Lung (tissue), 12 donors: ENCODE results near the gene THOC6. TPM values are rescaled to one million over a fixed set of nuclear protein-coding genes. Genes with fewer than 3 reads are reported as not detected.
"Not testable (repeated sequence)": the region's sequence is repeated elsewhere in the genome, so short reads cannot be mapped to it uniquely, and the experiment has no call there.

ENCODE experiments used
- ATAC-seq: fragments of 200-7000 bp; cut with Tn5 transposase; one replicate; pipeline ENCODE4 v1.9.1; 2020; ENCODE audit warnings: moderate number of reproducible peaks; ENCODE audit not compliant: insufficient read depth, low FRiP score
- DNase-seq, 3 donors: peaks; one replicate each; pipeline ENCODE4 v3.0.0-alpha.2; 2013 to 2017
- H3K27ac ChIP-seq, 2 donors: one replicate each; pipeline ENCODE4 v1.5.1; 2013; ENCODE audit warnings: mild to moderate bottlenecking in 2 of 2, moderate library complexity in 2 of 2, control low read depth in 1 of 2, inconsistent platforms in 1 of 2, low read depth in 1 of 2, low read length in 1 of 2
- H3K27me3 ChIP-seq, 3 donors: one replicate each; pipeline ENCODE4 v1.5.1; 2013; ENCODE audit warnings: low read length in 2 of 3; ENCODE audit not compliant: control insufficient read depth in 3 of 3, insufficient read depth in 3 of 3
- H3K36me3 ChIP-seq, 4 donors: one replicate each; pipeline ENCODE4 v1.5.1; 2013; ENCODE audit warnings: low read length in 4 of 4, mild to moderate bottlenecking in 1 of 4, moderate library complexity in 1 of 4; ENCODE audit not compliant: control insufficient read depth in 4 of 4, insufficient read depth in 4 of 4
- H3K4me1 ChIP-seq, 5 donors: one replicate each; pipeline ENCODE4 v1.5.1; 2013; ENCODE audit warnings: low read length in 5 of 5, mild to moderate bottlenecking in 2 of 5, moderate library complexity in 1 of 5; ENCODE audit not compliant: control insufficient read depth in 5 of 5, insufficient read depth in 5 of 5
- H3K4me3 ChIP-seq: one replicate; pipeline ENCODE4 v1.5.1; 2013; ENCODE audit warnings: mild to moderate bottlenecking, control low read depth, moderate library complexity
- H3K9ac ChIP-seq, 2 donors: one replicate each; pipeline ENCODE4 v1.5.1; 2013; ENCODE audit warnings: low read length in 2 of 2, control low read depth in 1 of 2; ENCODE audit not compliant: insufficient read depth in 1 of 2
- H3K9me3 ChIP-seq, 4 donors: one replicate each; pipeline ENCODE4 v1.5.1; 2013; ENCODE audit warnings: low read length in 3 of 4, mild to moderate bottlenecking in 1 of 4, moderate library complexity in 1 of 4; ENCODE audit not compliant: control insufficient read depth in 4 of 4, insufficient read depth in 3 of 4
- whole genome bisulfite sequencing, 2 donors: extraction: QIAGEN DNeasy Blood & Tissue Kit; methylation state at CpG; one replicate each; pipeline ENCODE4 v1.1.7; 2013; 5-methylcytosine and 5-hydroxymethylcytosine counted together
- polyA plus RNA-seq, 2 donors: library from polyadenylated mRNA; stranded (reverse); fragments of 200-250 nt; gene quantifications; one replicate each; pipeline ENCODE4 v1.2.1, GENCODE V29; 2013
- total RNA-seq, 2 donors: library from RNA; depleted of rRNA in 1 of 2; stranded (reverse); fragments of >200 nt in 1 of 2; gene quantifications; one replicate each; pipeline ENCODE4 v1.2.1, GENCODE V29; 2014 to 2021
- TF ChIP-seq, protein P1 (sequence below): IDR thresholded peaks from 2 replicates; pipeline ENCODE4 v1.5.1; 2012; ENCODE audit warnings: mild to moderate bottlenecking; ENCODE audit errors: control extremely low read depth, extremely low read depth
- donor health status: control.
- donor health status: control.
- donor health status: Bipolar disorder and iron deficiency.
- donor health status: healthy.
- donor health status: DM: yes; HTN: yes; CAD: no.

Gene THOC6
- total and polyA plus RNA-seq, 4 donors: 12.7 to 58.3 (median 40.0) TPM

DNA sequence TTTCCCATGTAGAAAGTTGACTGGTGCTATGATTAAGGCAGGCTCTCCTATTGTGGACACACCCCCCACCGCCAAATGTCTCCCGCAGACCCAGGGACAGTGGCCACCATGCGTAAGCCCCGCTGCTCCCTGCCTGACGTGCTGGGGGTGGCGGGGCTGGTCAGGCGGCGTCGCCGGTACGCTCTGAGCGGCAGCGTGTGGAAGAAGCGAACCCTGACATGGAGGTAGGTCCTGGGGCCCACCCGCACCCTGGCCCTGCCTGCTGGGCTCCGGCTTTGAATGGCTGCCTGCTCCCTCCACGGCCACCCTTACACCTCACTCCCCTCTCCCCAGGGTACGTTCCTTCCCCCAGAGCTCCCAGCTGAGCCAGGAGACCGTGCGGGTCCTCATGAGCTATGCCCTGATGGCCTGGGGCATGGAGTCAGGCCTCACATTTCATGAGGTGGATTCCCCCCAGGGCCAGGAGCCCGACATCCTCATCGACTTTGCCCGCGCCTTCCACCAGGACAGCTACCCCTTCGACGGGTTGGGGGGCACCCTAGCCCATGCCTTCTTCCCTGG is 26.2 kb downstream of the THOC6 start:
- peaks cover 0 to 6% (median 3%) of the 10 kb centered on the region in 5 donors for H3K4me1 ChIP-seq
- no peaks in the 10 kb centered on the region for H3K36me3 ChIP-seq
- WGBS, 2 donors: 79 to 86% methylated on average over 26 of the region's 26 CpGs
- peaks cover 0 to 34% (median 29%) of the 10 kb centered on the region in 3 donors for H3K27me3 ChIP-seq
- H3K4me3 ChIP-seq: no peak overlapping the region
- H3K9ac ChIP-seq: no peak overlapping the region
- ATAC-seq: no peak
- TF ChIP-seq, protein P1, sequence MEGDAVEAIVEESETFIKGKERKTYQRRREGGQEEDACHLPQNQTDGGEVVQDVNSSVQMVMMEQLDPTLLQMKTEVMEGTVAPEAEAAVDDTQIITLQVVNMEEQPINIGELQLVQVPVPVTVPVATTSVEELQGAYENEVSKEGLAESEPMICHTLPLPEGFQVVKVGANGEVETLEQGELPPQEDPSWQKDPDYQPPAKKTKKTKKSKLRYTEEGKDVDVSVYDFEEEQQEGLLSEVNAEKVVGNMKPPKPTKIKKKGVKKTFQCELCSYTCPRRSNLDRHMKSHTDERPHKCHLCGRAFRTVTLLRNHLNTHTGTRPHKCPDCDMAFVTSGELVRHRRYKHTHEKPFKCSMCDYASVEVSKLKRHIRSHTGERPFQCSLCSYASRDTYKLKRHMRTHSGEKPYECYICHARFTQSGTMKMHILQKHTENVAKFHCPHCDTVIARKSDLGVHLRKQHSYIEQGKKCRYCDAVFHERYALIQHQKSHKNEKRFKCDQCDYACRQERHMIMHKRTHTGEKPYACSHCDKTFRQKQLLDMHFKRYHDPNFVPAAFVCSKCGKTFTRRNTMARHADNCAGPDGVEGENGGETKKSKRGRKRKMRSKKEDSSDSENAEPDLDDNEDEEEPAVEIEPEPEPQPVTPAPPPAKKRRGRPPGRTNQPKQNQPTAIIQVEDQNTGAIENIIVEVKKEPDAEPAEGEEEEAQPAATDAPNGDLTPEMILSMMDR: no peak
- H3K9me3 ChIP-seq: no peaks in the 10 kb centered on the region
- DNase-seq: no peak
- H3K27ac ChIP-seq: no peak overlapping the region

DNA sequence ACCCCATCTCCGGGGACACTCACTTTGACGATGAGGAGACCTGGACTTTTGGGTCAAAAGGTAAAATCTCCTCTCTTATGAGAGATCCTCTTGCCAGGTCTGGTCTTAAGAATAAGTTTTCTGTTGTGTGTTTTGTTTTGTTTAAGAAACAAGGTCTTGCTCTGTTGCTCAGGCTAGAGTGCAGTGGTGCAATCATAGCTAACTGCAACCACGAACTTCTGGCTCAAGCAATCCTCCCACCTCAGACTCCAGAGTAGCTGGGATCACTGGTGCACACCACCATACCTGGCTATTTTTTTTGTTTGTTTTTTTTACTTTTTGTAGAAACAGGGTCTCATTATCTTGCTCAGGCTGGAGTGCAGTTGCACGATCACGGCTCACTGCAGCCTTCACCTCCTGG is 26.7 kb downstream of the THOC6 start:
- Histone ChIP-seq H3K4me1 (peaks cover 0 to 6% (median 3%) of the 10 kb centered on the region in 5 donors), H3K27ac (no peak overlapping the region), H3K27me3 (peaks cover 0 to 31% (median 26%) of the 10 kb centered on the region in 3 donors), H3K4me3 (no peak overlapping the region), H3K9me3 (no peaks in the 10 kb centered on the region), H3K36me3 (no peaks in the 10 kb centered on the region), H3K9ac (no peak overlapping the region)
- TF ChIP-seq, protein P1: no peak
- DNase-seq (no peak), ATAC-seq (no peak)
- 71 to 80% methylated on average over 5 of the region's 5 CpGs for WGBS, 2 donors

DNA sequence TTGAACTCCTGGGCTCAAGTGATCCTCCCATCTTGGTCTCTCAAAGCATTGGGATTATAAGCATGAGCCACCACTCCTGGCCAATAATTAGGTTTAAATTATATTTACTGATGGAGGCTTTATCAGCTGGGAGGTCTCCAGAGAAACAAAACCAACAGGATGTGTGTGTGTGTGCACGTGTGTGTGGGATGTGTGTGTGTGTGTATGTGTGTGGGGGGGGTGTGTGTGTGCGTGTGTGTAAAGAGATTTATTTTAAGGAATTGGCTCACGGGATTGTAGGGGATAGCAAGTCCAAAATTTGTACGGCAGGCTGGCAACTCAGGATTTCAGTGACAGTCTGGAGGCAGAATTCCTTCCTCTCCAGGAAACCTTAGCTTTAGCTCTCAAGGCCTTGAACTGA is 27.2 kb downstream of the THOC6 start:
- Histone ChIP-seq H3K9ac (no peak overlapping the region), H3K9me3 (no peaks in the 10 kb centered on the region), H3K4me3 (no peak overlapping the region), H3K27me3 (peaks cover 0 to 28% (median 26%) of the 10 kb centered on the region in 3 donors), H3K27ac (no peak overlapping the region), H3K4me1 (peaks cover 0 to 4% (median 2%) of the 10 kb centered on the region in 5 donors), H3K36me3 (no peaks in the 10 kb centered on the region)
- ATAC-seq (no peak), DNase-seq (no peak)
- WGBS, 2 donors: 22 to 30% methylated on average over 4 of the region's 4 CpGs
- TF ChIP-seq, protein P1: no peak

DNA sequence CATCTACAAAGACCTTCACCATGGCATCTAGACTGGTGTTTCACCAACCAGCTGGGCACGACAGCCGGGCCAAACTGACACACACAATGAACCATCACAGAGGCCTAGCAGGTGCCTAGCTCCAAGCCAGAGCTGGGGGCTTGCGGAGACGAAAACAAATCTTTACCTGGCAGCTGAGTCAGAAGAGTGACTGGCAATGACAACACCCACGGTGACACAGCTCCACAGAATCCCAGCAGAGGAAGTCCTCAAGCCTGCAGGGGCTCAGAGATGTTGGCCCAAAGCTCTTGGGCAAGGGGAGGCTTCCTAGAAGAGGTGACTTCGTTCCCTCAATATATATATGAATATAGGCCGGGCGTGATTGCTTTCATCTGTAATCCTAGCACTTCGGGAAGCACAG is 27.7 kb downstream of the THOC6 start:
- Histone ChIP-seq H3K9me3 (no peaks in the 10 kb centered on the region), H3K27ac (no peak overlapping the region), H3K9ac (no peak overlapping the region), H3K27me3 (peaks cover 0 to 26% (median 25%) of the 10 kb centered on the region in 3 donors), H3K36me3 (no peaks in the 10 kb centered on the region), H3K4me3 (no peak overlapping the region), H3K4me1 (peaks cover 0 to 2% (median 0%) of the 10 kb centered on the region in 5 donors)
- TF ChIP-seq, protein P1: no peak
- ATAC-seq: no peak
- 48 to 55% methylated on average over 9 of the region's 9 CpGs for WGBS, 2 donors
- DNase-seq: no peak

DNA sequence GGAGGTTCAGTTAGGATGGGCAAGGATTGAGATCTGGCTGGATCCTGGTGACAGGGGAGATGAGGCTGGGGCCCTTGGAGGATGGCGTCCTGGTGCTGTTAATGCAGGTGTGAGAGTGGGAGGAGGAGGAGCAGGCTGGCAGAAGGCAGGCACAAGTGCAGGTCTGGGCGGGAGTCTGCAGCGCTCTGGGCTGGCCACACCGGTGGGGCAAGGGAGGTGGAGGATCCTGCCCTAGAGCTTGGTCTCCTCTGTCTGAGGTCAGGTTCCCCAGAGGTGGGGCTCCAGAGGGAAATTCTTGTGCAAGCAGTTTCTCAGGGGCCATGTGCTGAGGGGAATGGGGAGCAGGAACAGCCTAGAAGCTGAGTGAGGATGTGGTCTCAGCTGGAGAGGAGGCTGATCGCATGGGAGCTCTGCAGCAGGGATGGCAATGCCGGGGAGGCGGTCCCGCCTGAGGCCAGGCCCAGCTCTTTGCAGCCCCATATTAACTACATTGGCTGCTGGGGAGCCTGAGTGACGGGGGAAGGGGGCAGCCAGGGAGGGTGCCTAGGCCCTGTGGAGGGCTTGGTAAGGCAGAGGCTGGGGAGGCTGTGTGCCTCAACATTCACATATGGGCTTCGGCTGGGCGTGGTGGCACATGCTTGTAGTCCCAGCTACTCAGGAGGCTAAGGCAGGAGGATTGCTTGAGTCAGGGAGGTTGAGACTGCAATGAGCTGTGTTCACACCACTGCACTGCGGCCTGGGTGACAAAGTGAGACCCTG is 28.9 kb downstream of the THOC6 start:
- DNase-seq, H3K4me3 ChIP-seq, H3K9ac ChIP-seq, H3K9me3 ChIP-seq, ATAC-seq, H3K36me3 ChIP-seq, H3K27ac ChIP-seq, H3K4me1 ChIP-seq: not testable (repeated sequence)
- H3K27me3 ChIP-seq: peaks cover 0 to 17% (median 15%) of the 10 kb centered on the region in 3 donors
- WGBS, 2 donors: 58 to 75% methylated on average over 9 to 11 of the region's 12 CpGs
